ENCODE measurements around the gene PEX16. TPM values are rescaled to one million over a fixed set of nuclear protein-coding genes. Genes with fewer than 3 reads are reported as not detected.
A peak's percentile ranks its signal among the peaks of the same experiment; 100 is the strongest.
"Not testable (repeated sequence)": the region's sequence is repeated elsewhere in the genome, so short reads cannot be mapped to it uniquely, and the experiment has no call there.

Gene PEX16
- total RNA-seq, 2 experiments from 2014 or later: 28.6 to 32.5 TPM

DNA sequence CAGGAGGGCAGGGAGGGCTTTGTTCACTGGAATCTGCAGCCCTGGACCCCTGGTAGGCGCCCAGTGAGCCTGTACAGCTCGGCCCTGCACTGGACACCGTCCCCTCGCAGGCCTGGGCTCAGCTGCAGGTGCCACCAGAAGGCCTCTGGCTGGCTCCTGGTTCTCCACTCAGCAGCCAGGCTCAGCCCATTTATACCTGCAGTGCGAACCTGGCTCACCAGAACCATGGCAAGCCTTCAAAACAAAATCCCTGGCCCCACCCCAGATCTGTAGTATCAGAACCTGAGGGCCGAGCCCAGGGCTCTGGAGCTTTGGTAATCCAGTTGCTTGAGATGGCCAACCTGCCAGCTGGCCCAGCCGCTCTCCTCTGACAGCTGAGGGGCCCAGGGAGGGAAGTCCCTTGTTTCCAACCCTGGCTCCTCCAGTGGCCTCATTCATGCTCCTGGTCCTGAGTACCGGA, 9.7 kb downstream of the PEX16 start:
- Mint-ChIP-seq H3K36me3 (ENCODE audit: low read depth) (no peaks in the 10 kb centered on the region), H3K27me3 (ENCODE audit: low read depth) (no peaks in the 10 kb centered on the region), H3K4me1 (ENCODE audit: low read depth) (peaks cover 6% of the 10 kb centered on the region), H3K4me3 (no peak overlapping the region), H3K27ac (no peak overlapping the region), H3K9me3 (no peaks in the 10 kb centered on the region)
- intact Hi-C loops (cut with micrococcal nuclease): no loop called here
- CTCF ChIA-PET: no interaction called here
- DNase-seq: no peak

GRCh38 chr11:45906965-45907611, 10.6 kb downstream of the PEX16 start, which contains the start of gene FREY1:
TSS of gene FREY1 (minus strand) at chr11:45907271. CDS start at chr11:45907245, 26 bp downstream.
- Mint-ChIP-seq H3K4me1 (ENCODE audit: low read depth) (peaks cover 6% of the 10 kb centered on the region), H3K36me3 (ENCODE audit: low read depth) (no peaks in the 10 kb centered on the region), H3K9me3 (no peaks in the 10 kb centered on the region), H3K4me3 (no peak within 1 kb of the TSS), H3K27me3 (ENCODE audit: low read depth) (no peaks in the 10 kb centered on the region), H3K27ac (no peak within 1 kb of the TSS)
- intact Hi-C loops (cut with micrococcal nuclease): no loop called here
- no peak for DNase-seq
- CTCF ChIA-PET: no interaction called here

- no peak overlapping the region for H3K27ac Mint-ChIP-seq
- no peaks in the 10 kb centered on the region for H3K9me3 Mint-ChIP-seq
- peaks cover 2% of the 10 kb centered on the region for H3K27me3 Mint-ChIP-seq (ENCODE audit: low read depth)
- no peaks in the 10 kb centered on the region for H3K36me3 Mint-ChIP-seq (ENCODE audit: low read depth)
- peaks cover 6% of the 10 kb centered on the region for H3K4me1 Mint-ChIP-seq (ENCODE audit: low read depth)
- intact Hi-C loops (cut with micrococcal nuclease): no loop called here
- H3K4me3 Mint-ChIP-seq: no peak overlapping the region
- peak; percentile 18 for DNase-seq
- CTCF ChIA-PET: no interaction called here
Measured at GRCh38 chr11:45906096-45906682, 11.5 kb downstream of the PEX16 start.

DNA sequence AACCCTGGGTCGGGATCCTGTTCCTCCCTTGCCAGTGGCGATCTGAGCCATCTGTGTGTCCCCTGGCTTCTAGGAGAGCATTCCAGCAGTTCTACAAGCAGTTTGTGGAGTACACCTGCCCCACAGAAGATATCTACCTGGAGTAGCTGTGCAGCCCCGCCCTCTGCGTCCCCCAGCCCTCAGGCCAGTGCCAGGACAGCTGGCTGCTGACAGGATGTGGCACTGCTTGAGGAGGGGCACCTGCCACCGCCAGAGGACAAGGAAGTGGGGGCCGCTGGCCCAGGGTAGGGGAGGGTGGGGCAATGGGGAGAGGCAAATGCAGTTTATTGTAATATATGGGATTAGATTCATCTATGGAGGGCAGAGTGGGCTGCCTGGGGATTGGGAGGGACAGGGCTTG, 12.1 kb downstream of the PEX16 start:
- intact Hi-C loops (cut with micrococcal nuclease); H3K27me3 Mint-ChIP-seq (ENCODE audit: low read depth); H3K36me3 Mint-ChIP-seq (ENCODE audit: low read depth); H3K4me3 Mint-ChIP-seq; H3K9me3 Mint-ChIP-seq; H3K27ac Mint-ChIP-seq; DNase-seq; CTCF ChIA-PET; H3K4me1 Mint-ChIP-seq (ENCODE audit: low read depth): not testable (repeated sequence)

GRCh38 chr11:45905095-45905494, 12.6 kb downstream of the PEX16 start:
- DNase-seq: no peak
- intact Hi-C loops (cut with micrococcal nuclease): no loop called here
- peaks cover 7% of the 10 kb centered on the region for H3K27me3 Mint-ChIP-seq (ENCODE audit: low read depth)
- no peak overlapping the region for H3K27ac Mint-ChIP-seq
- CTCF ChIA-PET: no interaction called here
- no peak overlapping the region for H3K4me3 Mint-ChIP-seq
- no peaks in the 10 kb centered on the region for H3K36me3 Mint-ChIP-seq (ENCODE audit: low read depth)
- H3K4me1 Mint-ChIP-seq (ENCODE audit: low read depth): peaks cover 8% of the 10 kb centered on the region
- H3K9me3 Mint-ChIP-seq: no peaks in the 10 kb centered on the region

DNA sequence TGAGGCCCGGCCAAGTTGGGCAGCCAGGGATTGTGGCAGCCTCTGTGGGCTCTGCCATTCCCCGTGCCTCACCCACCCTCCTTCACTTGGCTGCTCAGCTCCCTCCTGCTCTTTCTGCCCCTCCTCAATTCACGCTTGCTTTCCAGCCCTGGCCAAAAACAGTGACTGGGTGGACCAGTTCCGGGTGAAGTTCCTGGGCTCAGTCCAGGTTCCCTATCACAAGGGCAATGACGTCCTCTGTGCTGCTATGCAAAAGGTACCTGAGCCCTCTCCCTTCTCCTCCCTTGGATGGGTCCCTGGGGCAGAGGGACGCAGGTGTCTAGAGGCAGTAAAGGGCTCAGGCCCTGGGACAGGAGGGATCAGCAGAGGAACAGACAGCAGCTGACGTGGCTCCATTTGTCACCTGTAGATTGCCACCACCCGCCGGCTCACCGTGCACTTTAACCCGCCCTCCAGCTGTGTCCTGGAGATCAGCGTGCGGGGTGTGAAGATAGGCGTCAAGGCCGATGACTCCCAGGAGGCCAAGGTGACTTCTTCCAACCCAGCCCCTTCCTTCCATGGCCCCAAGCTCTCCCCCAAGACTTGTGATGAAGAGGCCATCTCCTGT, 13.3 kb downstream of the PEX16 start:
- H3K27me3 Mint-ChIP-seq (ENCODE audit: low read depth): peaks cover 8% of the 10 kb centered on the region
- H3K27ac Mint-ChIP-seq: no peak overlapping the region
- H3K36me3 Mint-ChIP-seq (ENCODE audit: low read depth): no peaks in the 10 kb centered on the region
- no peaks in the 10 kb centered on the region for H3K9me3 Mint-ChIP-seq
- no peak overlapping the region for H3K4me3 Mint-ChIP-seq
- CTCF ChIA-PET: no interaction called here
- no peak for DNase-seq
- intact Hi-C loops (cut with micrococcal nuclease): no loop called here
- peaks cover 8% of the 10 kb centered on the region for H3K4me1 Mint-ChIP-seq (ENCODE audit: low read depth)

GRCh38 chr11:45902452-45903380, 15.0 kb downstream of the PEX16 start:
- no peak overlapping the region for H3K4me3 Mint-ChIP-seq
- CTCF ChIA-PET: no interaction called here
- intact Hi-C loops (cut with micrococcal nuclease): no loop called here
- no peak overlapping the region for H3K27ac Mint-ChIP-seq
- H3K27me3 Mint-ChIP-seq (ENCODE audit: low read depth): peaks cover 19% of the 10 kb centered on the region
- no peaks in the 10 kb centered on the region for H3K9me3 Mint-ChIP-seq
- DNase-seq: no peak
- H3K4me1 Mint-ChIP-seq (ENCODE audit: low read depth): peaks cover 8% of the 10 kb centered on the region
- H3K36me3 Mint-ChIP-seq (ENCODE audit: low read depth): no peaks in the 10 kb centered on the region

GRCh38 chr11:45901626-45902025, 16.1 kb downstream of the PEX16 start:
- H3K27ac Mint-ChIP-seq: no peak overlapping the region
- no peak overlapping the region for H3K4me3 Mint-ChIP-seq
- H3K36me3 Mint-ChIP-seq (ENCODE audit: low read depth): no peaks in the 10 kb centered on the region
- CTCF ChIA-PET: no interaction called here
- H3K9me3 Mint-ChIP-seq: no peaks in the 10 kb centered on the region
- peaks cover 8% of the 10 kb centered on the region for H3K4me1 Mint-ChIP-seq (ENCODE audit: low read depth)
- intact Hi-C loops (cut with micrococcal nuclease): no loop called here
- no peak for DNase-seq
- H3K27me3 Mint-ChIP-seq (ENCODE audit: low read depth): peaks cover 27% of the 10 kb centered on the region

DNA sequence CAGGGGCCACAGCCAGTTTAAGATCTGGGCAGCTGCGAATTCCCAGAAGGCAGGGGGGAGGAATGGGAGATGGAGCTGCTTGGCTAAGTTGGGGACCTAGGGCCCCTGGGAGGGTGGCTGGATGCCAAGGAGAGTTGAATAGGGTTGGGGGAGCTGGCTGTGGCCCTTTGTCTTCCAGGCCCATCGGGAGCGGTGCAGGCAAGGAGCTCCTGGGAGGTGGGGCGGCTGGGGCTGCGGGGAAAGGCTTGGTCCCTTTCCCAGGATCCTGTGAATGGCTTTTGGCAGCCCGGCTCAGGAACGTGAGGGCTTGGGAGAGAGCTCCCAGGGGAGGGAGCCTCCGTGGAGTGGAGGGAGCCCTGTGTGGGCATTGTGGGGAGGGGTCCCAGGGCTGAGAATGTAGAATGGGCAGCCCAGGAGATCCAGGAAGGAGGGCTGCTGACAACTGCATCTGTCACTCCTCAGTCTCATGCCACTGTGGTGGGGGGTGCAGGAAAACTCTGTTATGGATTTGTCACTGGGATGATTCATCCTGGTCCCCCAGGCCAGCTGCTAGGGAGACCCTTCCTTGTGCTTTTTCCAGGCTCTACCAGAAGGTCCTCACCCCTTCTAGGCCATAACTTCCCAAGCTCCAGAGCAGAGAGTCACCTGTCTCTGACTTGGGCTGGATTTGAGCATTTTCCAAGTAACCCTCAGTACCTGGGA, 16.6 kb downstream of the PEX16 start:
- CTCF ChIA-PET: no interaction called here
- intact Hi-C loops (cut with micrococcal nuclease): no loop called here
- H3K36me3 Mint-ChIP-seq (ENCODE audit: low read depth): no peaks in the 10 kb centered on the region

DNA sequence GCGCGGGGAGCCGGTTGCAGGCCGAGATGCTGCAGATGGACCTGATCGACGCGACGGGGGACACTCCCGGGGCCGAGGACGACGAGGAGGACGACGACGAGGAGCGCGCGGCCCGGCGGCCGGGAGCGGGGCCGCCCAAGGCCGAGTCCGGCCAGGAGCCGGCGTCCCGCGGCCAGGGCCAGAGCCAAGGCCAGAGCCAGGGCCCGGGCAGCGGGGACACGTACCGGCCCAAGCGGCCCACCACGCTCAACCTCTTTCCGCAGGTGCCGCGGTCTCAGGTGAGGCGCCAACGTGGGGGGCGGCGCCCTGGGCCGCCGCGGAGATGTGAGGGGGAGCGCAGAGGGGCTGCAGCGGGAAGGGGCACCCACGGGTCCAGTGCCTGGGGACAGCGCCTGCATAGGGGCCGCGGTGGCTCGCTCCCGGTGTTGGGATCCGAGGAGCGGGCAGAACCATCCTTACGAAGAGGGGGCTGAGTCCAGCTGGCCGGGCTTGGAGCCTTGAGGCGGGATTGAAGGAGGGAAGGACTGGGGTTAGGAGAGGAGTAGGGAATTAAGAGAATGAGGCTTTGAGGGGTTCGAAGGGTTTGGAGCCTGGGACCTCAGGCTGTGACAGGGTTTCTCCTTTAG, 17.4 kb downstream of the PEX16 start:
- intact Hi-C loops (cut with micrococcal nuclease); H3K4me1 Mint-ChIP-seq (ENCODE audit: low read depth); H3K36me3 Mint-ChIP-seq (ENCODE audit: low read depth); H3K9me3 Mint-ChIP-seq; H3K27ac Mint-ChIP-seq; CTCF ChIA-PET; DNase-seq: not testable (repeated sequence)
- peak overlapping the region; percentile 2 for H3K4me3 Mint-ChIP-seq
- peaks cover 29% of the 10 kb centered on the region for H3K27me3 Mint-ChIP-seq (ENCODE audit: low read depth)

More for the DNA sequence above, 16.6 kb downstream of the PEX16 start:
- no peak for DNase-seq
- H3K4me1 Mint-ChIP-seq (ENCODE audit: low read depth): peaks cover 5% of the 10 kb centered on the region
- no peak overlapping the region for H3K4me3 Mint-ChIP-seq
- peaks cover 27% of the 10 kb centered on the region for H3K27me3 Mint-ChIP-seq (ENCODE audit: low read depth)
- no peaks in the 10 kb centered on the region for H3K9me3 Mint-ChIP-seq
- H3K27ac Mint-ChIP-seq: no peak overlapping the region

- Mint-ChIP-seq H3K9me3 (no peaks in the 10 kb centered on the region), H3K4me3 (peak overlapping the region; percentile 39), H3K27ac (no peak overlapping the region), H3K4me1 (ENCODE audit: low read depth) (peaks cover 2% of the 10 kb centered on the region), H3K36me3 (ENCODE audit: low read depth) (no peaks in the 10 kb centered on the region), H3K27me3 (ENCODE audit: low read depth) (peaks cover 34% of the 10 kb centered on the region)
- CTCF ChIA-PET: no interaction called here
- intact Hi-C loops (cut with micrococcal nuclease): loop anchor here (1.0 kb wide), 1 partner anchor 14 kb away; the partner anchor contains the start of gene MAPK8IP1
- DNase-seq: peak; percentile 66
Measured at GRCh38 chr11:45899448-45900174, 18.1 kb downstream of the PEX16 start.
